Ramos (cell line): ENCODE measurements around the gene SLC35B4.

ENCODE experiments used
- in situ Hi-C: fragments of 300-500 bp; cut with MboI; formaldehyde crosslinking; loops from one replicate; pipeline ENCODE4 v1.14.3; 2022; ENCODE audit warnings: low sequenced_read_pairs; ENCODE audit not compliant: unreplicated experiment

The SLC35B4 gene

DNA sequence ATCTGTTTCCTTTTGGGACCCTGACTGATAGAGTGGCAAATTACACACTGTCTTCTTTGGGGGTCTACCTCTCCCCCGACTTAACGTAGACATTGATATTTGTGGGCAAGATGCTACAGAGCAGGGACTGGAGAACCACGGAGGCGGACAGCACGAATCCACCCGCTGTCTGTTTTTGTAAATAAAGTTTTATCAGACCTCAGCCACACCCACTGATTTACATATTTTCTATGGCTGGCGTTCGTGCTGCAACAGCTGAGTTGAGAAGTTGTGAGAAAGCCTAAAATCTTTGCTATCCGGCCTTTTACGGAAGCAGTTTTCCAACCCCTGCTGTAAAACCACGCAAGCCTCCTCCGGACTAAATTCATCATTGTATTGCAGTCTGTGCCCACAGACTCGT lies 17.2 kb upstream of the SLC35B4 start:
- in situ Hi-C loops: no loop called here

DNA sequence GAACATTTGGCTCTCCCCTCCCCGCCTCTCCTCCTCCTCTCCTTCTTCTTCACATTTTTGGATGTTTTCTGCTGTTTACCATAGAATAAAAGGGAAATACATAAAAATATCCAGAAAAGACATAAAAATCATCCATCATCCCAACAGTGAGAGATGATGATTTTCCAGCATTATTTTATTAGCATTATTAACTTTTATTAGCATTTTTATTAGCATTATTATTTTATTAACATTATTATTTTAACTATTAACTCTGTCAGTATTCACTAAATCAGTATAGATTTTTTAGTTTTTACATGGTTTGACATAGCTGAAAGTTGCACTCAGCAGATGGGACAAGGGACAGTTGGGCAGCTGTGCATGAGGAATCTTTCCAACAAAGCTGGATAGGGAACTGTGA lies 16.2 kb upstream of the SLC35B4 start:
- in situ Hi-C loops: no loop called here

DNA sequence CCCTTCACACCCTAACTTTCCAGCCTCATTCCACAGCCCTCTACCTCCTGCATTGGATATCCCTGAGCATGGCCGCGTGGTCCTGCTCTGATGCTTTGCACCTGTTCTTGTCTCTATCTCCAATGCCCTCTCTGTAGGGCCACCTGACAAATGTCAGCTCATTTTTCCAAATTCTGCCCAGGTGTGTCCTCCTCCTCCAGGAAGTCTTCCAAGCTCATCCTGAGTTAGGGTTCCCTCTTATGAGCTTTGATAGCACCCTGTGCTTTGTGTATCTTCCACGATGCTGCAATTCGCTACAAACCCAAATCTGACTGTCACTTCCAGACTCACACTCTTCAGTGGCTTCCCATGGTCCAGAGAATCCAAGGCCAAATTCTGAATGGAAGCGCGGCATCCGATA lies 14.7 kb upstream of the SLC35B4 start:
- in situ Hi-C loops: no loop called here

DNA sequence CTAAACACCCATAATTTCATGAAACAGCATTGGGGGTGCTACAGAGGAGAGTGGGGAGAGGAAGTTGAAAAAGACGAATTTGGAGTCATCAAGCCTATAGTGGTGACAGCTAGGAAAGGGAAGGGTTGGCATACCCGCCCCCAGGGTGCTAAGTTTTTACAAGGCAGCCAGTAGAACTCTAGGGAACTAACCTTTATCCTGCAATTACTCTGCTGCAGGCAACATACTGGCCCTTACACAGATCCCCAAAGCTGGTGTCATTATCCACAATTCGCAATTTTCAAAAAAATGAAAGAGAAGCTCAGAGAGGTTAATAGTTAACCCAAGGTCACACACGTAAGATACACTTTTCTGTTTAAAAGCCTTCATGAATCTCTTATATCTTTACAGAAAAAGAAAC lies 14.2 kb upstream of the SLC35B4 start:
- in situ Hi-C loops: no loop called here

DNA sequence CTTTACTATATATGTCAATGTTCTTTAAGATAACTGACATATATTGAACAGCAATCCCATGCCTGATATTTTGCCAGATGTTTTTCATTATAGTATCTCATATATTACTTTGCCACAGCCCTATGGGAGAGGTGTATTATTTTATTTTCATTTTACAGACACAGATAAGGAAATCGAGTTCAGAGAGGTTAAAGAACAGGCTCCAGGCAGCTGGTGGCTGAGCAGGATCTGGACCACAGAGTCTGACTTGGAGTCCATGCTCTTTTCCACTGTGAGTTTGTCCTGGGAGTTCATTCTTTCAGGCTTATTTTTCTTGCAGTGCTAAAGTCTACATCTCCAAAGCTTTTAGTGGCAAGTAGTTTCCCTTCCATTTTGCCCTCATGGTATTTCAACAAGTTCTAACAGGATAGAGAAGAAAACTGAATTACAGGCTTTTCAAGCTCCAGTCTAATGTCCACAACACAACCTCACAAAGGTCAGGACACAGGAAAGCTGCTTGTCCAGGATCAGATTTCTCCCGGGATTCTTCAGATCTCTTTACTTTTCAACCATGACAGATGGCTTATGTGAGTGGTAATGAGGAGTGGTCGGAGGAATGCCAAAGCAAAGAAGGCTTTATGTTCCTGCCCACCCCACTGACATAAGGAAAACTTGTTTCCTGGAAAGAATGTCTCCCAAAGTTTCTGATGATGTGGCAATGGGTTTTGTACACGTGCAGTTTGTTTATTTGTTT lies 13.1 kb upstream of the SLC35B4 start:
- in situ Hi-C loops: no loop called here

DNA sequence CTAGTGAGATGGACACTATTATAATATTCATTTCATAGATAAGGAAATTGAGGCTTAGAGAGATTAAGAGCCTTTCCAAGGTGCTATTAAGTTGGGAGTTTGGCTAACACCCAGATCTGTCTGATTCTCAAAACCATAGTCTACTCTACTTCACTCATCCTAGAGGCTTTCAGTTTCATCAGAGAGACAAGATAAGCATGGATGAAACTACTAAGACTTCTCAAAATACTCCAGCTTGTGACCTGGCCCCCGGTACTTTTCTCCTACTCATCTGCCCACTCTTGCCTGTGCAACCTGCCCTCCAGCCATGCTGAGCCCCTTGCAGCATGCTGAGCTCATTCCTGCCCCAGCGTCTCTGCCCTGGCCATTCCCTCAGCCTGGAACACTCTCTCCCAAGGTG lies 12.2 kb upstream of the SLC35B4 start:
- in situ Hi-C loops: no loop called here

DNA sequence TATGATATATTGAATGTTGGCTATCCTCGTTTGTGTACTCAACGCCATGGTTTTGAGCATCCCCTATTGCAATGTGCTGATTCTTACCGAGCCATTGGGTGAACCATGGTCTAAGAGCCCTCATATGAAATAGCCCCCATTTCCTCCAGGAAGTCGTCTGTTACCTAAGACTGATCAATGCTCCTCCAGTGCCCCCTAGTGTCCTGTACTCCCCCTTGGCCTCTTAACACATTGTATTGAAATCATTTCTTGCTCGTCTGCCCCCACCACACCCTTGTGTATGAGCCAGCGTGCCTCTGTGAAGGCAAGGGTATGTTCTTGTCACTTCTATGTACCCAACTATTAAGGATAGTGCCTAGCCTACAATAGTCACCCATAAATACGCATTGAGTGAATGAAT lies 11.2 kb upstream of the SLC35B4 start:
- in situ Hi-C loops: no loop called here

DNA sequence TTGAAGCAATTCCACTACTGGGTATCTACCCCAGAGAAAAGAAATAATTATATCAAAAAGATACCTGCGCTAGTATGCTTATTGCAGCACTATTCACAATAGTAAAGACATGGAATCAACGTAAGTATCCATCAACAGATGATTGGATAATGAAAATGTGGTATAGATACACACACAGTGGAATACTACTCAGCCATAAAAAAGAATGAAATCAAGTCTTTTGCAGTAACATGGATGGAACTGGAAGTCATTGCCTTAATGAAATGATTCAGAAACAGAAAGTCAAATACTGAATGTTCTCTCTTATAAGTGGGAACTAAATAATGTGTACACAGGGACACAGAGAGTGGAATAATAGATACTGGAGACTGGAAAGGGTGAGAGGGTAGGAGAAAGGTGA lies 7.4 kb upstream of the SLC35B4 start:
- in situ Hi-C loops: no loop called here

DNA sequence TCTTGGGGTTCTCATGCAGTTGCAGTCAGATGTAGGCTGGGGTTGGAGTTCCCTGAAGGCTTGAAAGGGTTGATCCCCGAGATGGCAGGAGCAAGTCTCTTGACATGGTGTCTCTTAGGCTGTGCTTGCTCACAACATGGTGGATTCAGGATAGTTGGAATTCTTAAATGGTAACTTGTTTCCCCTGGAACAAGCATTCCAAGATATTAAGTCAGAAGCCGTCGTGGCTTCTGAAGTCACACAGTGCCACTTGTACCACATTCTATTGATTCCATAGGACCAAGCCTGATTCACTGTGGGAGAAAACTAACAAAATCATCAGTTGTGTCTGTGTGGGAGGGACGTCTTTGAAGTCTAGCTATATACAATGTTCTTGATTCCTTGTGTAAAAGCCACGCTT lies 3.5 kb upstream of the SLC35B4 start:
- in situ Hi-C loops: no loop called here

DNA sequence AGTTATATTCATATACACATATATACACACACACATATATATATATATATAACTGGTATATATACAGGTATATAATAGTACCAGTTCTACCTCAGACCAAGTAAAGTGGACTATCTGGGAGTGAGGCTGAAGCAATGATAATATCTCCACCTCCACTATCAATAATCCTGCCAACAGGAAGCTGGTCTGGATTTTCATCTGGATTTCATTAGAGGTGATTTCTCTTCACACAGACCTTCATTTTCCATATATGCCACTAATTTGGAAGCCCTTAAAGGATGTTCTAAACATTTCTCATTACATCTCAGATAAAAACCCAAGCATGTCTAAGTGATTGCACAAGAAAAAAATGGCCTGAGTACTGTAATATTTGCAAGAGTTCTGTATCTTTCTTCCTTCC lies 1.7 kb upstream of the SLC35B4 start:
- in situ Hi-C loops: no loop called here

DNA sequence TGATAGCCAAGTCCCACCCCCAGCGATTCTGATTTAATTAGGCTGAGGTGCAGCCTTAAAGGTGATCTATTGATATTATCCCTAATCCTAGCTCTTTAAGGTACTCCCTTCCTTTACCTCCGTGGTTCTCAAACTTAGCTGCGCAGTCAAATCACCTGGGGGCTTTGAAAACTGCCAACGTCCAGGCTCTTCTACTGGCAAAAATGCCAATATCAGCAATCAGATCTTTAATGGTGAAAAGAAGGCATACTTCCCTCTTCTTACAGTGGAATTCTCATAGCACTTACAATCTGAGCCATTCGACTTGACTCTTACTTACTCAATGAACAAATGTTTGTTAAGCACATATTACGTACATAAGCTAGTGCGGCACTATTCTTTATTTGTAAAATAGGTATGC lies 704 bp upstream of the SLC35B4 start:
- in situ Hi-C loops: no loop called here

DNA sequence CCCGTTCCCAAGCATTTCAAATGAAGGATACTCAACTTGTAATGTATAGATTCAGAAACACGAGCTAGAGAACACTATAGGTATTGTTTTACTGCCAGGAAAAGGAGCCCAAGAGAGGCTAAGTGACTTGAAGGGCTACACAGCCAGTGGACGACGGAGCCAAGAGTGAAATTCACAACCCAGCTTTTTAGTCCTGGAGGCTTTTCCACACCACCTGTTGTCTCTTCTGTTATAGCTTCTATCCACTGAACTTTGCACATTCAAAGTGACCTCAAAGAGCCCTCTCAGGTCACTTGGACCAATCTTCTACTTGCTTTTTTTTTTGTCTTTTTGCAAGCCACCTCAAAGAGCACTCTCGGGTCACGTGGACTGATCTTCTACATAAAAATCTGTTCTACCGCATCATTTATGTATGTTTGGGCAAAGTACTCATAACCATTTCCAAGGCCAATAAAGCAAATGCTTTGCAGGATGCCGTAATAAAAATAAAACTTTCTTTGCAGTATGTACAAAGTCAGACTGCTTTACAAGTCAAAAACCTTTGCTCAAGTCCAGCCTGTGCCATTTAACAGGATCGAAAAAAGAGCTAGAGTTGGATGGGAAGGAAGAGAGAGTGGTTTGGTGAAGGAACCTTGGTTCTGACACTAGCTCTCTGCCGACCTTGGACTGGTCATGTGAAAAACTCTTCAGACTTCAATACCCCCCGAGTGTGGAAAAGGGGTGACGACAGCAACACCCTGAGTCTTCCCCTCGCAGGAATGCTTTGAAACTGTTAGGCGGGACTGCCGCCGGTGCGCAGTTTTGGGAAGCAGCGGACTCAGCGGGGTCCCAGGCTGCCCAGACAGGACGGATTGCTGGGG lies 821 bp downstream of the SLC35B4 start:
- in situ Hi-C loops: no loop called here

DNA sequence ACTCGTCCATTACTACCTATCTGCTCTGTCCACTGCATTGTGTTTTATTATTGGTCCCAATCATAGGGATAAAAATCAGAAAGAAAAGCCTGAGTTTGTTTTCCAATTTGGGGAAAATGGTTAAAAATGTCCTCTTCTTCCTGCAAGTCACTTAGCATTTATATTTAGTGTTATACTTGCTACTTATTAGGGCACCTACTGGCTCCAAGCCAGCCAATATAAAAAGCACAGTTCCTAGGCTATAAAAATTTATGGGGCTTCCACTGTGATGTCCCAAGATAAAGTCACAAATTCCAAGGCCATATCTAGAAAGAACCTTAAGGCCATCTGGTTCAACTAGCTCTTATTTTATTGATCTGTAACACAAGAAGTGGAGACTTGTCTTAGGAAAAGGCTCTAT lies 3.2 kb downstream of the SLC35B4 start:
- in situ Hi-C loops: no loop called here

DNA sequence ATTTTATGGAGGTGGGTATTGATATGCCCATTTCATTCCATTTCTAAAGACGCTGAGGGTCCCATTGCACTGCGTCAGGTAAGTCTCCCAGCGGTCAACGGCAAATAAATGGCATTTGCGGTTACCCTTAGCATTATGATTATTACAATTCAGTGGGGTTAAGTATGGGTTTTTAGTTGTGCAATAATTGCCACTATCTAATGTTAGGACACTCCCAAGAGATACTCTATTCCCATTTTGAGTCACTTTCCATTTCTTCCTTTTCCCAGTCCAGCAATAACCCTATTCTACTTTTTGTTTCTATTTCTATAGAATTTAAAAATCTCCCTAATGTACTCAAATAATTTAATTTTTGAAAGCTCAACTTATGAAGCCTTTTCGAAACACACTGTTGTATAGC lies 4.0 kb downstream of the SLC35B4 start:
- in situ Hi-C loops: no loop called here

DNA sequence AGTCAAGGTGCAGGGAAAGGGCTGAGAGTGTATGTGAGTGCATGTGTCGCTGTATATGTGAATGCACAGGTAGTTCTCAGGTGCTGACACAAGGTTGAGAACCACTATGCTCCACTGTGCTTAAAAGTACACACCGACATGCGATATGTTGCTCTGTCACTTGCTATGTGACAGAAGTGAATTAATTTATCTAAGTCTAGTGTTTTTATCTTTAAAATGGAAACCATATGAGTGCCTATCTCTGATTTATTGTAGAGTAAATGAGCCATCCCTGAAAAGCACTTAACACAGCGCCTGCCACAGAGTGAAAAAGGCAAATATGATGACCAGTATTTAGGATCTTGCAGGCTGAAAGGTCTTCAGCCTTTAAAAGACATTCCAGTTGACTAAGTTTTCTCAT lies 4.9 kb downstream of the SLC35B4 start:
- in situ Hi-C loops: no loop called here

DNA sequence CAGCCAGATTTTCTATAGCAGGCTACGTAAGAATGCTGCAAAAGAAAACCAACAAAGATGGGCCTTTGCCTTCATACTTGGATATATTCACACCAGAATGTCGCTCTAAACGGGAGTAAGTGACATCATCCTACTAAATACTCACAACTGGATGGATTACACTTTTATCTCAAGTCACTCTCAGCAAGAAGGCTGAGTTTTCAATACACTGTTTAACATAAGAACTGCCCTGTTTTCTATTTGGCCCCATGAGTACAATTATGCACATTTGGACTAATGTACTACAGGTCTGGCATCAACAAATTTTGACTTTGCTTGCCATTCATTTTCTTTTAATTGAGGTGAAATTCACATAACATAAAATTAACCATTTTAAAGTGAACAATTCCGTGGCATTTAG lies 8.2 kb downstream of the SLC35B4 start:
- in situ Hi-C loops: no loop called here

DNA sequence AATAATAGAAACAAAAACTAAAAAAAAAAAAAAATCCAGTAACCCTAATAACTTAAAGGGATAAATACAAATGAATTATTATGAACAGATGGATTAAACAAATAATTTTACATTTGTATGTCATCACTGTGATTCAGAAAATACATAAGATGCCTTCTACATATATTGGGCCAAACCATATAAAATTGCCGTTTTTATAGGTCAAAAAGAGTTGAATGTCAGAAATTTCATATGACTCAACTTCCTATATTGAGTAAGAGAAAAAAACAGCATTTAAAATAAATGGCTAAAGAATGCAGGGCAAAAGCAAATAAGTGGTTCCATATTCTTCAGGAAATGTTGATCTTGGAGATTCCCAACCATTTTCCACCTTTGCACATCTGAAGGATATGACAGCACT lies 9.4 kb downstream of the SLC35B4 start:
- in situ Hi-C loops: no loop called here

DNA sequence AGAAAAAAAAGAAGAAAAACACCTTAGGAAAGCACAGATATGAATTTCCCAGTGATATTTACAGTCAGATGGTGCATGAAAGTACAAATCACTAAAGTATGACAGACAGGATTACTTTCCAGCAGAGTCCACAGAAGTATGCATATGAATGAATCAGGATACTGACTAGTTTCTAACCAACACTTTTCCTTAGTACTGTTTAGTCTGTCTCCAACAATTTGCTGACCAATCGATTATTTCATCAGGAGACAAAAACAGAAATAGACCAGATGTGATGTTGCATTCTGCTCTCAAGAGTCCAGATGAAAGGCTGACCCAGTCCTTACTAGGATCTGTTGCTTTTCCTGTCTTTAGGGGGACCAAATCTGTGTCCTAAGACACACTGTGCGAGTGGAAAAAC lies 14.6 kb downstream of the SLC35B4 start:
- in situ Hi-C loops: no loop called here

DNA sequence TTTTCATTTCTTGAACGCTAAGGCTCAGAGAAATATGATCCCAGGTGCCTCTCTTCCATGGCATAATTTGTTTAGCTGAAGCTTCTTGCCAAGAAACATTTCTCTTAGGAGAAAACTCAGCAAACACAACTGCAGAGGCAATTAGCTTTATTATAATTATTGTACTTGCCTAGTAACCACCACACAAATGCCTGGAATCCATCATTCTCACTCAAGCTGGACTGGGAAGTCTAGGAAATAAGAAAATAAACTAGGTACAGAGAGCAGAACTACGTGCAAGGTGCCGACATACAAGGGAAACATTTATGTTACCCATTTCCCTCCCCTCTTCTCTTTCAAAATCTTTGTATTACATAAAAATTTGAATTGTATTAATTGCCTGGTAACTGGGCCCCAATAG lies 15.1 kb downstream of the SLC35B4 start:
- in situ Hi-C loops: no loop called here

DNA sequence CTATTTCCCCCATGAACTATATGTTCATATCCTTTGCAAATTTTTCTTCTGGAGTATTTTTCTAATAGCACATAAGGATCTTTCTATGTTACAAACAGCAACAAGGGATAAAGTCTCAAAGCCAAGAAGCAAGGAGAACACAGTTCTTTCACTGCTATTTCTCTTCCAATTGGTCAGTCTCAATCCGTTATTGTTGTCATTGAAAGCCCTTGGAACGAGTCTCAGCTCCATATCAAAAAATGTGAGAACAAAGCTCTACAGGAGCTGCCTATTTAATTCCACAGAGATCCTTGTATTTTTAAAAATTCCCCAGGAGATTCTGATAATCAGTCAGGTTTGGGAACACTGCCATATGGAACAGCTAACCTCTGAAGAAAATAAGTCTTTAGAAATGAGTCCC lies 15.7 kb downstream of the SLC35B4 start:
- in situ Hi-C loops: no loop called here

DNA sequence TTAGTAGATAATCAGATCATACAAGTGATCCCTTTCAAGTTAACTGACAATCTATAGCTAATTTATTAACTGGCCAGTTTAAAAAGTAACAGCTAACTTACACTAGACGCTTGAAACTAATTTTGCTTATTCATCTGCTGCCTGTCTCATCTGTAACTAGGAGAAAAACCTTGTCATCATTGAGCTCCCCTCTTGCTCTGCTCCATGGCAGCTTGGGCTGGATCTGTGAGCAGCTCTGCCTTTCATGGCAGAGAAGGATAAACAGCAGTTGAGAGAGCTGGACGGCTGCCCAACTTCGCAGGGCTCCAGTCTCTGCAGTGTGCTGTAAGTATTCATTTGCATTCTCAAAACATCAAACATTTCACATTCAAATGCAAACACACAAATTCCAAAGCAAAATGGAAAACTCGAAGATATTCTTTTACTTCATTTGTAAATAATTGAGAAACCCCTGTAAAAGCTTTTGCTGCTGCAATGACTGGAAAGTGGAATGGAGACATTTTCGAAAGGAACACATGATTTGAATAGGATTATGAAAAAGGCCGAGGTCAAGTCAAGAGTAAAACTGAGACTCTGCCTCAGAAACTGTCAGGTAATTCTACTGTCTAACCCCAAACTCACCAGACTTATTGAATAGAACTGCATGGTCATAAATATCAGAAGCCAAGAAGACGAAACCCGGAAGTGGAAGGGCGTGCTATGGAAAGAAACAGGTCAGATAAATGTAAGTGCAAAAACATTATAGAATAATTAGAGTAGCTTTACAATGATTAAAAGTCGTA lies 17.6 kb downstream of the SLC35B4 start:
- in situ Hi-C loops: no loop called here
